ENCODE results near the gene BCR. TPM values are rescaled to one million over a fixed set of nuclear protein-coding genes. Genes with fewer than 3 reads are reported as not detected.
A peak's percentile ranks its signal among the peaks of the same experiment; 100 is the strongest.

BCR gene
- total RNA-seq, 1 donor from 2014 or later: 129 TPM

- no peak for DNase-seq (ENCODE audit: low read depth in 2 of 2)
Observed at GRCh38 chr22:23175817-23176644, 4.3 kb upstream of the BCR start.

GRCh38 chr22:23176645-23177027, 3.7 kb upstream of the BCR start:
- no peak for DNase-seq (ENCODE audit: low read depth in 2 of 2)

- no peak for DNase-seq (ENCODE audit: low read depth in 2 of 2)
Observed at GRCh38 chr22:23177197-23177596, 3.1 kb upstream of the BCR start.

GRCh38 chr22:23178512-23179254, 1.6 kb upstream of the BCR start:
- DNase-seq (ENCODE audit: low read depth in 2 of 2): peak; percentile 67 to 81

- peak in 1 of 2 donors; percentile 43 for DNase-seq (ENCODE audit: low read depth in 2 of 2)
Observed at GRCh38 chr22:23179381-23180299, 669 bp upstream of the BCR start.

- DNase-seq (ENCODE audit: low read depth in 2 of 2): peak; percentile 36 to 44
Observed at GRCh38 chr22:23180893-23181720, 798 bp downstream of the BCR start.

GRCh38 chr22:23181721-23182308, 1.5 kb downstream of the BCR start:
- peak in 1 of 2 donors; percentile 26 for DNase-seq (ENCODE audit: low read depth in 2 of 2)

GRCh38 chr22:23182309-23183060, 2.2 kb downstream of the BCR start:
- peak; percentile 55 to 72 for DNase-seq (ENCODE audit: low read depth in 2 of 2)

GRCh38 chr22:23183061-23183698, 2.9 kb downstream of the BCR start:
- peak; percentile 68 to 75 for DNase-seq (ENCODE audit: low read depth in 2 of 2)

GRCh38 chr22:23184100-23184763, 3.9 kb downstream of the BCR start:
- no peak for DNase-seq (ENCODE audit: low read depth in 2 of 2)

GRCh38 chr22:23184764-23185113, 4.4 kb downstream of the BCR start:
- peak in 1 of 2 donors; percentile 37 for DNase-seq (ENCODE audit: low read depth in 2 of 2)

GRCh38 chr22:23187211-23187610, 6.9 kb downstream of the BCR start:
- no peak for DNase-seq (ENCODE audit: low read depth in 2 of 2)

GRCh38 chr22:23187871-23188700, 7.8 kb downstream of the BCR start:
- peak; percentile 79 to 85 for DNase-seq (ENCODE audit: low read depth in 2 of 2)

GRCh38 chr22:23190526-23190925, 10.2 kb downstream of the BCR start:
- DNase-seq (ENCODE audit: low read depth in 2 of 2): no peak

- no peak for DNase-seq (ENCODE audit: low read depth in 2 of 2)
Observed at GRCh38 chr22:23192133-23192532, 11.8 kb downstream of the BCR start.

GRCh38 chr22:23192558-23192957, 12.2 kb downstream of the BCR start:
- no peak for DNase-seq (ENCODE audit: low read depth in 2 of 2)

GRCh38 chr22:23193196-23193827, 13.0 kb downstream of the BCR start:
- no peak for DNase-seq (ENCODE audit: low read depth in 2 of 2)

Data from lung microvascular endothelial cell (primary cell).